Retinal pigment epithelial cell (primary cell): ENCODE results near the gene MCM9.

ENCODE experiments used
- DNase-seq: peaks from one replicate; pipeline ENCODE4 v3.0.0-alpha.2; 2010; ENCODE audit warnings: low read depth
- H3K4me3 ChIP-seq: 2 replicates; pipeline ENCODE4 v1.5.1; 2011; ENCODE audit warnings: mild to moderate bottlenecking, low read length, control low read depth, moderate library complexity
- TF ChIP-seq, protein P1 (sequence below): conservative IDR thresholded peaks from 2 replicates; pipeline ENCODE4 v1.5.1; 2011; ENCODE audit warnings: low read depth, low read length, control low read depth, inconsistent platforms

MCM9 gene

DNA sequence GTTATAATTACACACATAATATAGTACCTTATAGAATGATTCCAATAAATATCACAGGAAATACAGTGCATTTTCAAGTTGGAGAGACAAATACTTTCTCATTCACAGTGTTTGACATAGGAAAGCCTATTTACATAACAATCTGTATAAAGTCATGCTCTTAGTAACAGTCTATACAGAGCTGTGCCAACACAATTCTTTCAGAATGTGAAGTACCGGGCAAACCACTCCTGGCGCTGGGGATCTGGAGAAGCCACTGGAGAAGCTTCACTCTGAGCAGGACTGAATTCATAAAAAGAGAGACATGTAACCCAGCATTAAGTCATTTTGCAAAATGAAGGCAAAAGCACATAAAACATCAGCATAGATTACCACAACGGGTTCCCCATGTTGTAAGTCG lies 24.9 kb upstream of the MCM9 start:
- no peak for DNase-seq
- TF ChIP-seq, protein P1, sequence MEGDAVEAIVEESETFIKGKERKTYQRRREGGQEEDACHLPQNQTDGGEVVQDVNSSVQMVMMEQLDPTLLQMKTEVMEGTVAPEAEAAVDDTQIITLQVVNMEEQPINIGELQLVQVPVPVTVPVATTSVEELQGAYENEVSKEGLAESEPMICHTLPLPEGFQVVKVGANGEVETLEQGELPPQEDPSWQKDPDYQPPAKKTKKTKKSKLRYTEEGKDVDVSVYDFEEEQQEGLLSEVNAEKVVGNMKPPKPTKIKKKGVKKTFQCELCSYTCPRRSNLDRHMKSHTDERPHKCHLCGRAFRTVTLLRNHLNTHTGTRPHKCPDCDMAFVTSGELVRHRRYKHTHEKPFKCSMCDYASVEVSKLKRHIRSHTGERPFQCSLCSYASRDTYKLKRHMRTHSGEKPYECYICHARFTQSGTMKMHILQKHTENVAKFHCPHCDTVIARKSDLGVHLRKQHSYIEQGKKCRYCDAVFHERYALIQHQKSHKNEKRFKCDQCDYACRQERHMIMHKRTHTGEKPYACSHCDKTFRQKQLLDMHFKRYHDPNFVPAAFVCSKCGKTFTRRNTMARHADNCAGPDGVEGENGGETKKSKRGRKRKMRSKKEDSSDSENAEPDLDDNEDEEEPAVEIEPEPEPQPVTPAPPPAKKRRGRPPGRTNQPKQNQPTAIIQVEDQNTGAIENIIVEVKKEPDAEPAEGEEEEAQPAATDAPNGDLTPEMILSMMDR: no peak
- H3K4me3 ChIP-seq: no peak overlapping the region

DNA sequence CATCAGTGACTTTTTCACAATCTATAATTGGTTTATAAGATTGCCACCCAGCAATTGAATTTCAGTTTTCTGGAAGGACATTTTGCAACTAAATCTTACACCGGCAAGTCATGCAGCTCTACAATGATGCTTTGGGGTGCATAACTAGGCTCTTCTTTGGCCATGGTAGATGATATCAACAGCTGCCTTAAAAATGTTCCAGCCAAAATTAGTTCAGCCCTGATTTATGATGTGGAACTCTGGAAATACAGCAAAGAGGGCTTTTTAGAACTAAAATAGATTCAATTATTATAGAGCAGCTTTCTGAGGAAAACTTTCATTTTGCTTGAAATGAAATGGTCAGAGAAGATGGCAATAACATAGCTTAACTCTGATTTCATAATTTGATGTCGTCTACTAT lies 18.4 kb upstream of the MCM9 start:
- TF ChIP-seq, protein P1: no peak
- H3K4me3 ChIP-seq: no peak overlapping the region
- DNase-seq: no peak

DNA sequence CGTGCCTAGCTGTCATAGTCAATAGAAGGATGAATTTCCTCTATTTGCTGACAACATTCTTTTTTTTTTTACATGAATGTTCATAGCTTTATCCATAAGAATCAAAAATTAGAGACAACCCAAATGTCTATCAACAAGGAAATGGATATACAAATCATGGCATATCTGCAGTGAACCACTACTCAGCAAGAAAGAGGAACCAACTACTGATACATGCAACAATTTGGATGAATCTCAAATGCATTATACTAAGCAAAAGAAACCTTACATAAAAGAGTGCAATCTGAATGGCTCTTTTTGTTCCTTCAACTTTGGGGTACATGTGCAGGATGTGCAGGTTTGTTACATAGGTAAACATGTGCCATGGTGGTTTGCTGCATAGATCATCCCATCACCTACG lies 17.7 kb upstream of the MCM9 start:
- TF ChIP-seq, protein P1: no peak
- DNase-seq: no peak

GRCh38 chr6:118945217-118945616 lies 10.3 kb upstream of the MCM9 start:
- TF ChIP-seq, protein P1: no peak
- H3K4me3 ChIP-seq: no peak overlapping the region
- DNase-seq: no peak

More for the DNA sequence above, 17.7 kb upstream of the MCM9 start:
- no peak overlapping the region for H3K4me3 ChIP-seq

DNA sequence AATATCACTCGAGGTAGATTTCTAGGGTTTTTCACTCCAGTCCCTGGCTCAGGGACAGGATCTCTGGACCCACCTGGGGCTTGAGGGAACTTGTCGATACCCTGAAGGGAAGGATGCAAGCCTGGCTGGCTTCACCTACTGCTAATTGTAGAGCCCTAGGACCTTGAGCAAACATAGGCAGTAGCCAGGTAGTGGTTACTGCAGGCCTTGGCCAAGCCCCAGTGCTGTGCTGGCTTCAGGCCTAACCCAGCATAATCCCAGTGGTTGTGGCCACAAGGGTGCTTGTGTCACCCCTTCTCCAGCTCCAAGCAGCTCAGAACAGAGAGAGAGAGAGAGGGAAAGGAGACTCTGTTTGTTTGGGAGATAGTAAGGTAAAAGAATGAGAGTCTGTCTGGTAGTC lies 5.8 kb upstream of the MCM9 start:
- DNase-seq: no peak
- TF ChIP-seq, protein P1: no peak
- no peak overlapping the region for H3K4me3 ChIP-seq

DNA sequence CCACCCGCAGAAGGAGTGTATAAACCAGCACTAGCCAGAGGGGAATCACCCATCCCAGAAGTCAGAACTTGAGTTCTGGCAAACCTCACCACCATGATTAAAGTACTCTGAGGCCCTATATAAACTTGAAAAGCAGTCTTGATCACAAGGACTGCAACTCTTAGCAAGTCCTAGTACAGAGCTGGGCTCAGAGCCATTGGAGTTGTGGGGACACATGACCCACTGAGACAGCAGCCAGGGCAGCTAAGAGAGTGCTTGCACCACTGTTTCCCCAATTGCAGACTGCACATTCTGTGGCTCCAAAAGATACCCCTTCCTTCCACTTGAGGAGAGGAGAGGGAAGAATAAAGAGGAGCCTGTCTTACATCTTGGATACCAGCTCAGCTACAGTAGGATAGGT lies 4.7 kb upstream of the MCM9 start:
- no peak for DNase-seq
- TF ChIP-seq, protein P1: no peak
- H3K4me3 ChIP-seq: no peak overlapping the region

DNA sequence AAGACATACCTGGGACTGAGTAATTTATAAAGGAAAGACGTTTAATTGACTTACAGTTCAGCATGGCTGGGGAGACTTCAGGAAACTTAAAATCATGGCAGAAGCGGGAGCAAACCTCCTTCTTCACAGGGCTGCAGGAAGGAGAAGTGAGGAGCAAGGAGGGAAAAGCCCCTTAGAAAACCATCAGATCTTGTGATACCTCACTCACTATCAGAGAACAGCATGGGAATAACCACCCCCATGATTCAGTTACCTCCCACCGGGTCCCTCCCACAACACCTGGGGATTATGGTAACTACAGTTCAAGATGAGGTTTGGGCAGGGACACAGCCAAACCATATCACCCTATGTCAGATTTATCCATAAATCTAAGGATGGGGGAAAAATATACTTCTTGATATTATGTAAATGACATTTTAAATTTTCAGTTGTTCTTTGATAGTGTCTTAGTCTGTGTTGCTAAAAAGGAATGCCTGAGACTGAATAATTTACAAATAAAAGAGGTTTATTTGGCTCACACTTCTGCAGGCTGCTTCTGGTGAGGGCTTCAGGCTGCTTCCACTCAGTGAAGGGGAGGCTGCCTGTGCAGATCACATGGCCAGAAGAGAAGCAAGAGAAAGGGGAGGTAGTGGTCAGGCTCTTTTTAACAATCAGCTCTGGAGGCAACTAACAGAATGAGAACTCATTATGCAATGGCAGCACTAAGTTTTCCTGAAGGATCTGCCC lies 1.2 kb upstream of the MCM9 start:
- TF ChIP-seq, protein P1: no peak
- DNase-seq: no peak
- no peak overlapping the region for H3K4me3 ChIP-seq
